AG04449 (cell line): ENCODE results near the gene STAG1.

Experiments
- CTCF ChIA-PET: fragments of 350-600 bp; formaldehyde crosslinking; extraction: SDS; loops from one replicate; lab custom pipeline; 2021; ENCODE audit warnings: antibody characterized with exemption; lab: Yijun Ruan, JAX
- POLR2A ChIA-PET: fragments of 400-600, 350-600 bp; formaldehyde crosslinking; extraction: SDS; loops from one replicate; lab custom pipeline; 2020; ENCODE audit warnings: antibody characterized with exemption, inconsistent platforms; lab: Yijun Ruan, JAX
- DNase-seq: peaks from one replicate; pipeline ENCODE4 v3.0.0-alpha.2; 2010; ENCODE audit warnings: low read depth, low spot score
- H3K4me3 ChIP-seq: 2 replicates; pipeline ENCODE4 v1.5.1; 2011; ENCODE audit warnings: low read depth, mild to moderate bottlenecking, control low read depth, low read length
- CTCF ChIP-seq: IDR thresholded peaks from one replicate; pipeline ENCODE4 v1.5.1; 2011; ENCODE audit warnings: mild to moderate bottlenecking, moderate library complexity, low read length, control low read depth, inconsistent platforms; ENCODE audit not compliant: insufficient read depth; ENCODE audit errors: missing control alignments

STAG1 gene

GRCh38 chr3:136473716-136474326, 278.4 kb downstream of the STAG1 start:
- no peak overlapping the region for H3K4me3 ChIP-seq
- DNase-seq: peak; percentile 51
- POLR2A ChIA-PET: no interaction called here
- no peak for TF ChIP-seq CTCF
- CTCF ChIA-PET: no interaction called here

GRCh38 chr3:136465296-136465695, 286.9 kb downstream of the STAG1 start:
- ChIA-PET CTCF (interaction anchor here (0.9 to 2.0 kb wide), 6 partner anchors 12 to 287 kb away, joined by 3 to 11 read pairs (median 4); partner anchors contain the start of gene STAG1), POLR2A (interaction anchor here (0.5 kb wide), 1 partner anchor 28 kb away, joined by 5 read pairs; no protein-coding TSS in a partner anchor)
- TF ChIP-seq CTCF: no peak
- no peak for DNase-seq
- H3K4me3 ChIP-seq: no peak overlapping the region

- ChIA-PET POLR2A (no interaction called here), CTCF (interaction anchor here (0.9 to 2.0 kb wide), 4 partner anchors 23 to 288 kb away, joined by 4 to 11 read pairs (median 4); partner anchors contain the start of gene STAG1)
- no peak for TF ChIP-seq CTCF
- DNase-seq: peak; percentile 44
- no peak overlapping the region for H3K4me3 ChIP-seq
These were observed 287.7 kb downstream of the STAG1 start for GRCh38 chr3:136464502-136464901.

- TF ChIP-seq CTCF: no peak
- DNase-seq: no peak
- POLR2A ChIA-PET: no interaction called here
- no peak overlapping the region for H3K4me3 ChIP-seq
- CTCF ChIA-PET: interaction anchor here (0.6 kb wide), 1 partner anchor 10 kb away, joined by 3 read pairs; no protein-coding TSS in a partner anchor
These were observed 289.0 kb downstream of the STAG1 start for GRCh38 chr3:136463170-136463569.

- CTCF ChIA-PET: no interaction called here
These were observed 294.4 kb downstream of the STAG1 start for GRCh38 chr3:136457793-136458192.

More at GRCh38 chr3:136457793-136458192, 294.4 kb downstream of the STAG1 start:
- POLR2A ChIA-PET: no interaction called here
- no peak for DNase-seq
- H3K4me3 ChIP-seq: no peak overlapping the region
- TF ChIP-seq CTCF: no peak
